ENCODE measurements around the gene ZNF169. TPM values are rescaled to one million over a fixed set of nuclear protein-coding genes. Genes with fewer than 3 reads are reported as not detected.

Gene ZNF169
- total and polyA plus RNA-seq, 2 experiments from 2014 or later, result 3.1 to 7.9 TPM

DNA sequence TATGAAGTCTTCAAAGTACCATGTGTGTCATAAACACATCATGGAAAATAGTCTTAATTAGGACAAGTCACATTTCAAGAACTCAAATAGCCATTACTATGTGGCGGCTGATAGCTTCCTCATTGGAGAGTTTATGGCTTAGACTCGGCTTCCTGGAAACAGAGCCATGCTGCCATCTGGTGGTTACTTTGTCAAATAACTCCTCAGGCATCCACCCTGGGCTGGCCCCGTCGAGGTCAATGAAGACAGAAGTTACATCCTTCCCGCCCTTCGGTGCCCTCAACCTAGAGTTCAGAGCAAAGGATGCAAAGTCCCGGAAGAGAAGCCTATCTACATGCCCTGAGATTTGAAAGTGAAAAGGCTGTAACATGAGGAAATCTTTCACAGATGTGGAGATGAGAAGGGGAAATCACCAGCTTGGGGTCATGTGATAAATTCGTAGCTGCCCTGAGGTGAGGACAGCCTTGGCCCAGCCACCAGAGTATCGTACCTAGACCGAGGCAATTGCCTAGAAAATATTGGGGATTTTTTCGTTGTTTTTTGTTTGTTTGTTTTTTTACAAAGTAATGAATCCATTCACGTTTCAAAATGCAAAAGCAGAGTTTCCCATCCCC is 45.5 kb upstream of the ZNF169 start:
- peak; percentile 93 for ATAC-seq
- Mint-ChIP-seq H3K27ac (no peak overlapping the region), H3K27me3 (ENCODE audit: insufficient read depth, low read depth, poor library complexity) (peaks cover under 1% of the 10 kb centered on the region), H3K36me3 (ENCODE audit: low read depth) (peaks cover 11% of the 10 kb centered on the region; the same call in 2 of the 3 replicates), H3K4me3 (no peak overlapping the region), H3K4me1 (peaks cover 19% of the 10 kb centered on the region), H3K9me3 (peaks cover 25% of the 10 kb centered on the region)
- no peak overlapping the region for H2AFZ ChIP-seq
- no peaks in the 10 kb centered on the region for H3K27me3 ChIP-seq (ENCODE audit: insufficient read depth)
- peaks cover 3% of the 10 kb centered on the region; the same call in 1 of the 2 replicates for H3K9me2 ChIP-seq (ENCODE audit: insufficient read depth)
- no peaks in the 10 kb centered on the region for H3F3A ChIP-seq (replicated peaks; ENCODE audit: low read depth)
- no peaks in the 10 kb centered on the region for H3K79me2 ChIP-seq (replicated peaks; ENCODE audit: insufficient read depth)
- DNase-seq (ENCODE audit: low spot score), result peak; percentile 93
- no peaks in the 10 kb centered on the region for H4K20me1 ChIP-seq (replicated peaks; ENCODE audit: insufficient read depth)
- no peak overlapping the region for H3K4me3 ChIP-seq
- TF ChIP-seq, protein P1, sequence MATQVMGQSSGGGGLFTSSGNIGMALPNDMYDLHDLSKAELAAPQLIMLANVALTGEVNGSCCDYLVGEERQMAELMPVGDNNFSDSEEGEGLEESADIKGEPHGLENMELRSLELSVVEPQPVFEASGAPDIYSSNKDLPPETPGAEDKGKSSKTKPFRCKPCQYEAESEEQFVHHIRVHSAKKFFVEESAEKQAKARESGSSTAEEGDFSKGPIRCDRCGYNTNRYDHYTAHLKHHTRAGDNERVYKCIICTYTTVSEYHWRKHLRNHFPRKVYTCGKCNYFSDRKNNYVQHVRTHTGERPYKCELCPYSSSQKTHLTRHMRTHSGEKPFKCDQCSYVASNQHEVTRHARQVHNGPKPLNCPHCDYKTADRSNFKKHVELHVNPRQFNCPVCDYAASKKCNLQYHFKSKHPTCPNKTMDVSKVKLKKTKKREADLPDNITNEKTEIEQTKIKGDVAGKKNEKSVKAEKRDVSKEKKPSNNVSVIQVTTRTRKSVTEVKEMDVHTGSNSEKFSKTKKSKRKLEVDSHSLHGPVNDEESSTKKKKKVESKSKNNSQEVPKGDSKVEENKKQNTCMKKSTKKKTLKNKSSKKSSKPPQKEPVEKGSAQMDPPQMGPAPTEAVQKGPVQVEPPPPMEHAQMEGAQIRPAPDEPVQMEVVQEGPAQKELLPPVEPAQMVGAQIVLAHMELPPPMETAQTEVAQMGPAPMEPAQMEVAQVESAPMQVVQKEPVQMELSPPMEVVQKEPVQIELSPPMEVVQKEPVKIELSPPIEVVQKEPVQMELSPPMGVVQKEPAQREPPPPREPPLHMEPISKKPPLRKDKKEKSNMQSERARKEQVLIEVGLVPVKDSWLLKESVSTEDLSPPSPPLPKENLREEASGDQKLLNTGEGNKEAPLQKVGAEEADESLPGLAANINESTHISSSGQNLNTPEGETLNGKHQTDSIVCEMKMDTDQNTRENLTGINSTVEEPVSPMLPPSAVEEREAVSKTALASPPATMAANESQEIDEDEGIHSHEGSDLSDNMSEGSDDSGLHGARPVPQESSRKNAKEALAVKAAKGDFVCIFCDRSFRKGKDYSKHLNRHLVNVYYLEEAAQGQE (IDR thresholded peaks at IDR 0.05; ENCODE audit: unreplicated experiment), result no peak
- TF ChIP-seq ZNF331 (CRISPR knock-in tag; IDR thresholded peaks at IDR 0.05; ENCODE audit: low read depth) (no peak), CREB1 (CRISPR knock-in tag; IDR thresholded peaks at IDR 0.05; ENCODE audit: low read depth) (no peak), EZH2phosphoT487 (IDR thresholded peaks at IDR 0.05; ENCODE audit: unreplicated experiment) (no peak), ETS1 (IDR thresholded peaks at IDR 0.05) (no peak), CTCF (conservative IDR thresholded peaks at IDR 0.05; ENCODE audit: low read depth in 2 of 2) (peak; percentile 79 to 97)
- H3K27ac ChIP-seq (ENCODE audit: low read depth), result no peak overlapping the region
- H3K36me3 ChIP-seq (ENCODE audit: insufficient read depth), result no peaks in the 10 kb centered on the region; the same call in 1 of the 2 replicates
- peaks cover 14% of the 10 kb centered on the region for H3K4me1 ChIP-seq (ENCODE audit: insufficient read depth)
- no peak overlapping the region for H3K4me2 ChIP-seq

DNA sequence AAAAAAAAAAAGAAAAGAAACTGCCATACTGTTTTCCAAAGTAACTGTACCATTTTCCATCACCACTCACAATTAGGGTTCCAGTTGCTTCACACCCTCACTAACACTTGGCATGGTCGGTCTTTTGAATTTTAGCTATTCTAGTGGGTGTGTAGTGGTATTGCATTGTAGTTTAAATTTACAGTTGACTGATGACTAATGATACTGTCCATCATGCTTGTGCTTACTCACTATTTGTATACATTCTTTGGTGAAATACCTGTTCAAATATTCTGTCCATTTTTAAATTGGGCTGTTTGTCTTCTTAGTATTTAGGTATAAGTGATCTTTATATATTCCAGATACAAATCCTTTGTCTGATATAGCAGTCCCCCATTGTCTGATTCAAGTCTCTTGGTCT is 36.2 kb upstream of the ZNF169 start:
- DNase-seq (ENCODE audit: low spot score), result no peak
- no peak overlapping the region for H3K4me3 ChIP-seq
- no peaks in the 10 kb centered on the region for H3K4me1 ChIP-seq (ENCODE audit: insufficient read depth)
- ATAC-seq, result no peak
- no peak overlapping the region for H3K4me2 ChIP-seq
- H3F3A ChIP-seq (replicated peaks; ENCODE audit: low read depth), result no peaks in the 10 kb centered on the region
- Mint-ChIP-seq H3K4me3 (no peak overlapping the region), H3K4me1 (no peaks in the 10 kb centered on the region), H3K27ac (no peak overlapping the region), H3K36me3 (ENCODE audit: low read depth) (no peaks in the 10 kb centered on the region; the same call in 2 of the 3 replicates), H3K9me3 (peaks cover 8% of the 10 kb centered on the region; the same call in 2 of the 3 replicates), H3K27me3 (ENCODE audit: insufficient read depth, low read depth, poor library complexity) (no peaks in the 10 kb centered on the region)
- no peaks in the 10 kb centered on the region for H3K36me3 ChIP-seq (ENCODE audit: insufficient read depth)
- no peaks in the 10 kb centered on the region for H3K27me3 ChIP-seq (ENCODE audit: insufficient read depth)
- no peaks in the 10 kb centered on the region for H4K20me1 ChIP-seq (replicated peaks; ENCODE audit: insufficient read depth)
- no peak overlapping the region for H3K27ac ChIP-seq (ENCODE audit: low read depth)
- no peaks in the 10 kb centered on the region for H3K79me2 ChIP-seq (replicated peaks; ENCODE audit: insufficient read depth)
- no peaks in the 10 kb centered on the region for H3K9me2 ChIP-seq (ENCODE audit: insufficient read depth)
- no peak overlapping the region for H2AFZ ChIP-seq
- TF ChIP-seq ETS1 (IDR thresholded peaks at IDR 0.05), result no peak
- no peak for TF ChIP-seq CREB1 (CRISPR knock-in tag; IDR thresholded peaks at IDR 0.05; ENCODE audit: low read depth)
- TF ChIP-seq, protein P1 (IDR thresholded peaks at IDR 0.05; ENCODE audit: unreplicated experiment), result no peak
- TF ChIP-seq POLR2AphosphoS5 (IDR thresholded peaks at IDR 0.05; ENCODE audit: low read depth), result no peak
- TF ChIP-seq CTCF (conservative IDR thresholded peaks at IDR 0.05; ENCODE audit: low read depth in 2 of 2), result no peak
